Keratinocyte (primary cell): ENCODE measurements around the gene MIXL1.

Experiments
- EZH2 ChIP-seq: IDR thresholded peaks from one replicate; pipeline ENCODE4 v1.6.1; 2012; ENCODE audit warnings: inconsistent platforms, mild to moderate bottlenecking, low read length, moderate library complexity
- TF ChIP-seq, protein P1 (sequence below), 3 experiments: IDR thresholded peaks in 1 of 3; conservative IDR thresholded peaks in 1 of 3; optimal IDR thresholded peaks in 1 of 3; 2 replicates in 2 of 3; 3 replicates in 1 of 3; pipeline versions ENCODE3 to v1.5.1; 2011; ENCODE audit warnings: low read length in 3 of 3, mild to moderate bottlenecking in 3 of 3, moderate library complexity in 2 of 3, control low read depth in 1 of 3, inconsistent platforms in 1 of 3; ENCODE audit not compliant: insufficient read depth in 2 of 3; ENCODE audit errors: extremely low read depth in 1 of 3

DNA sequence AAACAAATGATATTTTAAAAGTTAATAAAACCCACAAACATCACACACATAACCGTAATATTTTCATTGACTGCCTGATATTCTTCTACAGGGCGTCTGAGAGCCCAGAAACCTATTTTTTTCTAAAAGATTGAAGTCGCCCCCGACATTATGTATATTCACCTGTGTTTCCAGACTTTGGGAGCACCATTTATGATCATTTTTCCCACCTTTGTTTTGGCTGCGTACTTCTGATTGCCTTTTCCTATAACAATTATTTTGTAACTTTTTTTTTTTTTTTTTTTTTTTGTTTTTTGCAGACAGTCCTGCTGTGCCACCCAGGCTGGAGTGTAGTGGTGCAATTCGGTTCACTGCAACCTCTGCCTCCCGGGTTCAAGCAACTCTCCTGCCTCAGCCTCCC, 36.1 kb upstream of the MIXL1 start:
- TF ChIP-seq, protein P1, sequence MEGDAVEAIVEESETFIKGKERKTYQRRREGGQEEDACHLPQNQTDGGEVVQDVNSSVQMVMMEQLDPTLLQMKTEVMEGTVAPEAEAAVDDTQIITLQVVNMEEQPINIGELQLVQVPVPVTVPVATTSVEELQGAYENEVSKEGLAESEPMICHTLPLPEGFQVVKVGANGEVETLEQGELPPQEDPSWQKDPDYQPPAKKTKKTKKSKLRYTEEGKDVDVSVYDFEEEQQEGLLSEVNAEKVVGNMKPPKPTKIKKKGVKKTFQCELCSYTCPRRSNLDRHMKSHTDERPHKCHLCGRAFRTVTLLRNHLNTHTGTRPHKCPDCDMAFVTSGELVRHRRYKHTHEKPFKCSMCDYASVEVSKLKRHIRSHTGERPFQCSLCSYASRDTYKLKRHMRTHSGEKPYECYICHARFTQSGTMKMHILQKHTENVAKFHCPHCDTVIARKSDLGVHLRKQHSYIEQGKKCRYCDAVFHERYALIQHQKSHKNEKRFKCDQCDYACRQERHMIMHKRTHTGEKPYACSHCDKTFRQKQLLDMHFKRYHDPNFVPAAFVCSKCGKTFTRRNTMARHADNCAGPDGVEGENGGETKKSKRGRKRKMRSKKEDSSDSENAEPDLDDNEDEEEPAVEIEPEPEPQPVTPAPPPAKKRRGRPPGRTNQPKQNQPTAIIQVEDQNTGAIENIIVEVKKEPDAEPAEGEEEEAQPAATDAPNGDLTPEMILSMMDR (optimal IDR thresholded peaks at IDR 0.05 in 1 of 3, IDR thresholded peaks at IDR 0.05 in 1 of 3, conservative IDR thresholded peaks at IDR 0.05 in 1 of 3; ENCODE audit: extremely low read depth in 1 of 3, insufficient read depth in 2 of 3, low read length in 3 of 3): no peak
- no peak for TF ChIP-seq EZH2
